HG03135 (cell line): ENCODE data around the gene RASA3.
"Not testable (repeated sequence)": the region's sequence is repeated elsewhere in the genome, so short reads cannot be mapped to it uniquely, and the experiment has no call there.

Source experiments
- ATAC-seq: cut with Tn5 transposase; IDR thresholded peaks from one replicate; pipeline ENCODE4 v1.9.1; 2021; ENCODE audit warnings: mild to moderate bottlenecking, moderate library complexity; ENCODE audit not compliant: unreplicated experiment

The RASA3 gene

DNA sequence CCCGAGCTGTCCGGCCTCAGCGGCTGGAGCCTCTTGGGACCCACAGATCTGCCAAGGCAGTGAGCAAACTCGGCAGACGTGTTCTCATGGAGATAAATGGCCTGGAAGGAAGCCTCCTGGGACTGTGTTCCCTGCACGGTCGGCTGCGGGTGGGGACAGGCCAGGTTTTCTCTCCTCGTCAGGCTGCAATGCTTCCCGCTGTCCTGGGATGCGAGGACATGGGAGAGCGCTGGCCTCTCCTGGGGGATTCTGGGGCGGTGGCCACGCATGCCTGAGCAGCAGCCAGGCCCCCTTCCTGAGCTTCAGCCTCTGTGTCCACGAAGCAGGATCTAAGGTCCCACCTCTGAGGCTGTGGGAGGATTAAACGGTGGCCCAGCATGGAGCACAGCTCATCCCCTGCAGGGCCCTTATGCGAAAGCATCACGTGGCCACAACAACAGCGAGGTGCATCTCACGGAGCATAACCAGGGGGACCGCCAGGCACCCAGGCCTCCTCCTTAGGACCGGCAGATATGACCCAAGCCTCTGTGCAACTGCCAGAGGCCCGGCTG lies 137.3 kb downstream of the RASA3 start:
- no peak for ATAC-seq

DNA sequence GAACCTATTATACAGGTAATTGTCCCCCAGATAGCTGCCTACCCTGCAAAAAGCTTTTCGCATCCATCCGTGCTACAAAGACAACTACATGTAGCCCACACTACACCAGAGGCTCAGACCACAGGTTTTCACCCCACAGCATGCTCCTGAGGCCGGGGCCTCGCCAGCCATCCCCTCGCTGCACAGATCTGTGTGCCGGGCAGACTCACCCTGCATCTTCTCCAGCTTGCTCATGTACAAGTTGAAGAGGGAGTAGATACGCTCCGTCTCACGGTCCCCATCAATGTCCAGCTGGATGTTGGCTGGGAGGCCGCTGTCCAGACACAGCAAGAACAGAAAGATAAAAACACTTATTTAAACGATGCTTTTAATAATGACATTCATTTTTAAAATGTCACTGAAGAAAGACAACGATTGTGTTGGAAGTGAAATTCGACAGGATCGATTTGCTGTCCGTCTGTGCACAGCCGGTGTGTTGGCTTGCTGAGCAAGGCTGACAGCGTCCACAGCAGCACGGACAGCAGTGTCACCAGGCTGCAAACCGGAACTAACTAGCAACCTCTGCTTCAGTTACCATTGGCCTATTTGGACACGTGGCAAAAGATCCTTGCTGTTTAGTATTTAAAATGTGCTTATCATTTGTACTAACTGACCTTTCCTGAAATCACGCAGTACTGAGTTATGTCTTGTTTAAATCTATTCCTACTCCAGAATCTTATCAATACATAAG lies 140.0 kb downstream of the RASA3 start:
- no peak for ATAC-seq

DNA sequence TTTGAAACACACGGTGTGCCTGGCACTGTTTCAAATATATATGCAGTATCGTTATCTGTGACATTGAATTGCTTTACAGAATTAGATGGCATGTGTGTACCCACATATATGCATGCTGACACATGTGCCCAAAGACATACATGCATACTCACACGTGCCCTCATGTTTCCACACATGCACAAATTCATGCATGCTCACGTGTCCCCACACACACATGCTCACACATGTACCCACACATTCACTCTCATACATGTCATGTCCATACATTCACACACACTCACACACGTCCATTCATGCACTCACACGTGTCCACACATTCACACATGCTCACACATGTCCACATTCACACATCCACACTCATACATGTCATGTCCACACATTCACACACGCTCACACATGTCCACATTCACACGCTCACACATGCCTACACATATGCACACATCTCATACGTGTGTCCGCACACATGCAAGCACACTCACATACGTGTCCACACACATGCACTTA lies 140.7 kb downstream of the RASA3 start:
- no peak for ATAC-seq

DNA sequence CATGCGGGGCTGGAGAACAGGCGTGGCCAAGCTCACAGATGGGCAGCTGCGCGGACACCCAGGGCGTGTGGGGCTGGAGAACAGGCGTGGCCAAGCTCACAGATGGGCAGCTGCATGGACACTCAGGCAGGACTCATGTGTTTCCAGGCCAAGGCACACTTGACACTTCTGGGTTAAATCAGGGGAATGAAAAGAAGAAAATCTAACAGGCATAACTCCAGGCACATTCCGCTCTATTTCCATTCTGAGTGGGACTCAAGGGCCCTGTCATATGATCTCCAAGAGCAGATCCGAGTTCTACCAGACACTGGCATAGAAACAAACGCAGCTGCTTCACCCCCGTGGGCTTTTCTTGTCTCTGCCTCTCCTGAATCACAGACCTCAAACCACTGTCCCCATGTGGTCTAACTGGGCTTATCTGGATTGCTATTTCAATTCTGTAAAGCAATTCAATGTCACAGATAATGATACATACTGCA lies 141.2 kb downstream of the RASA3 start:
- no peak for ATAC-seq

DNA sequence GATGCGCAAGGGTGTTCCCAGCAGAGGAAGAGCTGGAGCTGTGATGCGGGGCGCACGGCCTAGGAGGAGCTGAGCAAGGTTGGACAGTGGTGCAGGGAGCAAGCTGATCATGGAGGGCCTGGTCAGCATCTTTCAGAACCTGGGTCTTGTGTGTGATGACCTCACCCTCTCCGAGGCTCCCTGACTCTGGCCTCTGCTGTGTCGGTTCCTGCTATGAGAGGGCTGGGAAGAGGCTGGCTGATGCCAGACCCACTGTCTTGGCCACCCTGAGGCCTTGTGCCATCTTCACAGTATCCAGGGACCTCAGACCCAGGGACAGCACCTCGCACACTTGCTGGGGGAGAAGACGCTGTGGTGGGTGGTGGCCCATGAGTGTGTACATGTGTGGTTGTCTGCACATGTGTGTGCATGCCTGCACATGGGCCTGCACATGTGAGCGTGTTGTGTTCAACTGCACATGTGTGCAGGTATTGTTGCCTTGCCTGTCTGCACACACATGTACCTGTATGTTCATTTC lies 142.0 kb downstream of the RASA3 start:
- no peak for ATAC-seq

DNA sequence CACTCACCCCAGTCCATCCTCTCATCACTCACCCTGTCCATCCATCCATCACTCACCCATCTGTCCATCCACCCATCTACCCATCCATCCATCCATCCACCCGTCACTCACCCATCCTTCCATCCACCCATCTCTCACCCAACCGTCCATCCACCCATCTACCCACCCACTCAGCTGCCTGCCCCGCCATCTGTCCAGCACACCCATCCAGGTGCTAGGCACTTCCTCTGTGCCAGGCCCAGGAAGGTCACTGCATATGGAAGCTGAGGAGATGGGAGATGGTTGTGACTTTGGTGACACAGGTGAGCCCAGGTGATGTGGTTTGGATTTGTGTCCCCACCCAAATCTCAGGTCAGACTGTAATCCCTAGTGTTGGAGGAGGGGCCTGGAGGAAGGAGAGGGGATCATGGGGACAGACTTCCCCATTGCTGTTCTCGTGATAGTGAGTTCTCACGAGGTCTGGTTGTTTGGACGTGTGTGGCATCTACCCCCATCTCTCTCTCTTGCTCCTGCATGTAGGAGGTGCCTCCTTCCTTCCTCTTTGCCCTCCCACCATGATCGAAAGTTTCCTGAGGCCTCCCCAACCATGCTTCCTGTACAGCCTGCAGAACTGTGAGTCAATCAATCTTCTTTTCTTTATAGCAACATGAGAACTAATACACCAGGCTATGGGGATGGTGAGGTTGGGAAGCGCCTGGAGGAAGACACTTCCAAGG lies 142.7 kb downstream of the RASA3 start:
- ATAC-seq = no peak

DNA sequence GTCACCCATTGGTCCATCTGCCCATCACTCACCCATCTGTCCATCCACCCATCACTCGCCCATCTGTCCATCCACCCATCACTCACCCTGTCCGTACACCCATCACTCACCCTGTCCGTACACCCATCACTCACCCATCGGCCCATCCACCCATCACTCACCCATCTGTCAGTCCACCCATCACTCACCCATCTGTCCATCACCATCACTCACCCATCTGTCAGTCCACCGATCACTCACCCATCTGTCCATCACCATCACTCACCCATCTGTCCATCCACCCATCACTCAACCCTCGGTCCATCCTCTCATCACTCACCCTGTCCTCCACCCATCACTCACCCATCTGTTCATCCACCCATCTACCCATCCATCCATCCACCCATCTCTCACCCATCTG lies 143.6 kb downstream of the RASA3 start:
- not testable (repeated sequence) for ATAC-seq

DNA sequence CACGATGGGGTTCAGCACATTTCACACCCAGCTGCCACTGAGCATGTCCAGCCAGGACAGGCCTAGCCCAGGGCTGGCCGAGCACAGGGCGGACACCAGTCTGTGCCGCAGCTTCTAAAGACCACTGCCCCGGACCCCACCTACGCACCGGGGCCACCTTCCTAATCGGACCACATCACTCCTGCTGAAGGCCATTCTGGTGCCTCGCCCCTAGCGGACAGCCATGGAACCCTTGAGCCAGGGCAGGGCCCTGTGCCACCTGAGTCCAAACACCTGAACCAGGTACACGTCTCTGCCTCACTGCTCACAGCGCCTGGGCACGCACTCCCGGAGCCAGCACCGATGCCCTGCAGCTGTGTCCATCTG lies 150.1 kb downstream of the RASA3 start:
- no peak for ATAC-seq

DNA sequence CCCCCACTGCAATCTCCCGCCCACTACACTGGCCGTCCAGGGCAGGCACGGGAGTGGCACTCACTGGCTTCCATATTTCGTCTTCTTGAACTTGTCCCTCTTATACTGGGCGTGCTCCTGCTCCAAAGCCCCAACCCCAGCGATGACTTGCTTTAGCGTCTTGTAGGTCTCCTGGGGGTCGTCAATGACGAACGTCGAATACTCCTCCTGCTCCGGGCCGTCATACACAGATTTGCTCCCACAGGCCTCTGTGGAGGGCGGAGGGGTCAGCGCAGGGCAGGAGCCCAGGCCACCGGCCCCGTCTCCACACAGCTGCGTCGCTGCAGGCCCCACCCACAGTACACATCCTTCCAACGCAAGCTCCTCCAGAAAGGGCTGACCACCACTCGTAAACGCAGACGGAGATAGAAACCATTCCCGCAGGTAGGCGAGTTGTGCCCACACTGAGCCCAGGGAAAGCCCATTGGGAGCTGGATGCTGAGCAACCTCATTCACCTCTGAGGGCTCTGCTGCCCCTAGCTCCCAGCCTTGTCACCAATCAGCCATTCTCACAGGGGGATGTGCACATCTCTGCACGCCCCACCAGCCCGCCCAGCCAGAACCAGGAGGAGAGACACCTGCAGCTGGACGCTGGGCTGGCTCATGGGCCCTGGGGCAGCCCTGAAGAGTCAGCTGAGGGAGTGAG lies 150.7 kb downstream of the RASA3 start:
- ATAC-seq = no peak

DNA sequence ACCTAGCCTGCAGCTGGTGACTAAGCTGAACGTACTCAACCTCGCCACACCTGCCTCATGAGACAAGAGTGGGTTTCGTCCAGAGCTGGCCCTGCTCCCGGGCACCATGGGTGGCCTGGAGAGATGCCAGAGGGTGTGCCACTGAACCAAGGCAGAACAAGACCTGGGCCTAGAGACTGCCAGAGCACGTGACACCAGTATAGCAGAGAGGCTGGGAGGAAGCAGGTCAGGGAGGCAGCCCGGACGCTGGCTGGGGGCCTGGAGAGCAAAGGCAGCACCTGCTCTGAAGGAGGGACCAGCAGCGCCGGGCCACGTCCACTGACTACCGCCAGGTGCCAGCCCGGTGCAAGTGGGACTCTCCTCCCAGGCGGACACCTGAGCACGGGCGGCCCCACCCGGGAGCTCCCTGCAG lies 151.2 kb downstream of the RASA3 start:
- no peak for ATAC-seq

DNA sequence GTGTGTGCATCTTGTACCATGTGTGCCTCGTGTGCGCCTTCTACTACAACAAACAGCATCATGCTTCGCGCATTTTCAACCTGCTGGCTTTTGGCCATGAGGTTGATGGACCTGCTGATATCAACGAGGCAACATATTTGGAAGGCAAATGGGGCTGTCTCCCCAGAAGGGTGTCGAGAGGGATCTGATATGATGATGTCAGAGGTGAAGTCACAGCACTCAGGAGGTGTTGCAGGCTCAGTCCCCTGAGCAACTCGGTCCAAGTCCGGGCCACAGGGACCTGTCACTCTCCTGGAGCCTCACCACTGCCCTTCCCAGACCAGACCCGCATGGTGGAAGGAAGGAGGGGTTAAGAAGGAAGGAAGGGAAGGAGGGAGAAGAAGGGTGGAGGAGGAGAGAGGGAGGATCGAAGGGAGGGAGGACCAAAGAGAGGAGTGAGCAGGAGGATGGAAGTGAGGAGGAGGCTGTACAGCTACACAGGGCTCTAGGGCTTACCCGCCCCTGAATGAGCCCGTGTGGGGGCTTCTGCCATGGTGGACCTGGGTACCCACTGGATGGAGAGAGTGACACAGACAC lies 151.8 kb downstream of the RASA3 start:
- no peak for ATAC-seq

DNA sequence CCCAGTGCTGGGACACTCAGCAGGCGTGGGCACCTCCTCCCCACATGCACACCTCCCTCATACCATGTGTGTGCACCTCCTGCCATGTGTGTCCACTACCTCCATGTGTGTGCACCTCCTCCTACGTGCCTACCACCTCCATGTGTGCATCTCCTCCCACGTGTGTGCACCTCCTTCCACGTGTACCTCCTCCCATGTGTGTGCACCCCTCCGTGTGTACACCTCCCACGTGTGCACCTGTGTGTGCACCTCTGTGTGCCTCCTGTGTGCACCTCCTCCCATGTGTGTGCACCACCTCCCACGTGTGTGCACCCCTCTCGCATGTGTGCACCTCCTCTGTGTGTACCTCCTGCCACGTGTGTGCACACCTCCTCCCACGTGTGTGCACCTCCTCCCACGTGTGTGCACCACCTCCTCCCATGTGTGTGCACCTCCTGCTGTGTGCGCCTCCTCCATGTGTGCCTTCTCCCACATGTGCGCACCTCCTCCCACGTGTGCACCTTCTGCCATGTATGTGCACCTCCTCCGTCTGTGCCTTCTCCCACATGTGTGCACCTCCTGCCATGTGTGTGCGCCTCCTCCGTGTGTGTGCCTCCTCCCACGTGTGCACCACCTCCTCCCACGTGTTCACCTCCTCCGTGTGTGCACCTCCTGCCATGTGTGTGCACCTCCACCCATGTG lies 152.5 kb downstream of the RASA3 start:
- ATAC-seq = no peak

DNA sequence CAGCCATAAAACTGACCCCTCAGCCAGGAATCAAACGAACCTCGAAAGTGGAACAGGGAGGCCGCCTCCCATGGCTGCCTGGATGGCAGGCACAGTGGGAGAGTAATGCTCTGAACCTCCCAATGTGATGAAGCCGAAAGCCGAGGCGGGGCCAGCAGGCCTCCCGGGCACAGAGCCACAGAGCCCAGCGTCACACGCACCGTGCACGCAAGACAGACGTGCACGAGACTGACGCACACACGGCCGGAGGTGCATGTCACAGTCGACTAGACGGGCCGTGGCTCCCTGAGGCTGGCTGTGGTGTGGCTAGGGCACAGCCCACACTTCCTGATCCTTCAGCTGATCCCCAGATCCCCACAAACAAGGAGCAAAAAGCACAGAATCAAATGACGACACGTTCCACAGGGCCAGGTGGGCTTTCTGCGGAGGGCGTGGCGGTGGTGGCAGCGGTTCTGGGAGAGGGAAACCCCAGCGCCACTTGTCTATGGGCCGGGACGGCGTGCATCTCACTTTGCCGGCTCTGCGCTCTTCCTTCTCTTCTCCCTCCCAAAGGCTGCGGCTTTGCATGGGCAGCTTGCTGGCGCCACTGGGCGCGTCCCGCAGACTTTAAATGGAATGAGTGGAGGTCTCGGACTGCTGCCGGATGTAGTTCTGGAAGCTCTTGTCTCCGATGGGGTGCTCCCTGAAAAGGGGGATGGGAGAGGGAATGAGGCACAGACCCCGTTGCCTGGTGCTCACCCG lies 153.5 kb downstream of the RASA3 start:
- no peak for ATAC-seq

DNA sequence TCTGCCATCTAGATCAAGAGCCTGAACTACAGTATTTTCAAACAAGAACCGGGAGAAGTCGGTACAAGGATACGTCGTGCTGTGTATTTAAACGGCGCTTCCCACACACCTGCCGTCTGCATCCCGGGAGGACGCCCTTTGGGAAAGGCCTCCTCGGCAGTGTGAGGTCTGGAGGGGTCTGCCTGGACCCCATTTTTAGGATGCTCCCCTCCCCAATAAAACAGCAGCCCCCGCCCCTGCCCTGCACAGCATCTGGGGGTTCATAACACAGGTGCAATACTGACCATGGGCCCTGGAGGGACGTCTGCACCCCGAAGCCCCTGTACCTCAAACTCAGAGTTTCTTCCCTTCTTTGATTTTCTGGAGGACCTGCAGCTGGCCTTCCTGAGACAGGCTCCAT lies 154.4 kb downstream of the RASA3 start:
- no peak for ATAC-seq

DNA sequence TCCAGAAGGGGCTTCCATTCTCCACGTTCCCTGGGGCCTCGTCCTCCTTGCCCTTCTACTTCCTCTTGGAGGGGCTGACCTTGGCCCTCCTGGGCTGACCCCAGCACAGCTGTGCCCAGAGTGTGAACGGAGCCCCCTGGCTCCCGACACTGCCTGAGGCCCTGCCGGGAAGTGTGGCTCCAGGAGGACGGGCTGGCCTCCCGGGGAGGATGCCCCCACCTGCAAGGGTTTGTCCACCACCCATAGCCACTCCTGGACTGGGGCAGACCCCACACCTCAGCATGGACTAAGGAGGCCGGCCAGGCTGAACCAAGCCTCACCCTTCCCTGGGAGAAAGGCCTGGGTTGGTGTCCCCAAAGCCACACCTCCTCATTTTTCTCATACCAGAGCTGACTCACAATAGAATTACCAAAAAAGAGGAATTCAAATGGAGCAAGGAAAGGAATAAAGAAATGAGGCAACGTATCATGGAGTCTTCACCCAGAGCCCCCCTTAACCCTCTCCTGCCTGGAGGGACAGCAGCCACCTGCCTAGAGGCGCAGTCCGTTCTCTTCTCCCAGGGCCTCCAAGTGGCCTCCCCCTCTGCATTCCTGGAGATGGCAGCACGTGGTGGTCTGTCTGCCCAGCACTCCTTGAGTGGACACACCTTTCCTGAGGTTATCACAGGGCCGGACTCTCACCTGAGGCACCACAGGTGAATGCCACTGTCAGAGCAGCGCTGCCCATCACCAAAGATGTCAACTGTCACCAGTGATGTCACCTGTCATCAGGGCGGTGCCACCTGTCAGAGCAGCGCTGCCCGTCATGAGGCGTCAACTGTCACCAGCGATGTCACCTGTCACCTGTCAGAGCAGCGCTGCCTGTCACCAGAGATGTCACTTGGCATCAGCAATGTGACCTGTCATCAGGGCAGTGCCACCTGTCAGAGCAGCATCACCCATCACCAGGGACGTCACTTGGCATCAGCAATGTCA lies 155.4 kb downstream of the RASA3 start:
- no peak for ATAC-seq

DNA sequence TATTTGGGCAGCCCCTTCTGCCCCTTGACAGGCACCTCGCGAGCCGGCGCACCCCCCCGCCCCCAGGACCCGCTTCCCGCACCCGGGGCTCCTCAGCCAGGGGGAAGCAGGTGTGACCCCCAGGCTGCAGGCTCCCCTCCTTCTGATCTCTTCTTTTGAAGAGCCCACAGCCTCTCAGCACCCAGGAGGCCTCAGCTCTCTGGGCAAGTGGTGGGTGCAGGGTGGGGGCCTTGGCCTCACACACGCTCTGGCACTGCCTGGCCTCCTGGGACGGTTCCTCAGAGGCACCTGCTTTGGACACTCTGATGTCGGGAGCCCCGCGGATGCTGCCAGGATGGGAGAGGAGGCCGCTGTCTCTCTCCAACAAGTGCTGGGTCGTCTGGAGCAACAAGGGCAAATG lies 157.0 kb downstream of the RASA3 start:
- no peak for ATAC-seq

DNA sequence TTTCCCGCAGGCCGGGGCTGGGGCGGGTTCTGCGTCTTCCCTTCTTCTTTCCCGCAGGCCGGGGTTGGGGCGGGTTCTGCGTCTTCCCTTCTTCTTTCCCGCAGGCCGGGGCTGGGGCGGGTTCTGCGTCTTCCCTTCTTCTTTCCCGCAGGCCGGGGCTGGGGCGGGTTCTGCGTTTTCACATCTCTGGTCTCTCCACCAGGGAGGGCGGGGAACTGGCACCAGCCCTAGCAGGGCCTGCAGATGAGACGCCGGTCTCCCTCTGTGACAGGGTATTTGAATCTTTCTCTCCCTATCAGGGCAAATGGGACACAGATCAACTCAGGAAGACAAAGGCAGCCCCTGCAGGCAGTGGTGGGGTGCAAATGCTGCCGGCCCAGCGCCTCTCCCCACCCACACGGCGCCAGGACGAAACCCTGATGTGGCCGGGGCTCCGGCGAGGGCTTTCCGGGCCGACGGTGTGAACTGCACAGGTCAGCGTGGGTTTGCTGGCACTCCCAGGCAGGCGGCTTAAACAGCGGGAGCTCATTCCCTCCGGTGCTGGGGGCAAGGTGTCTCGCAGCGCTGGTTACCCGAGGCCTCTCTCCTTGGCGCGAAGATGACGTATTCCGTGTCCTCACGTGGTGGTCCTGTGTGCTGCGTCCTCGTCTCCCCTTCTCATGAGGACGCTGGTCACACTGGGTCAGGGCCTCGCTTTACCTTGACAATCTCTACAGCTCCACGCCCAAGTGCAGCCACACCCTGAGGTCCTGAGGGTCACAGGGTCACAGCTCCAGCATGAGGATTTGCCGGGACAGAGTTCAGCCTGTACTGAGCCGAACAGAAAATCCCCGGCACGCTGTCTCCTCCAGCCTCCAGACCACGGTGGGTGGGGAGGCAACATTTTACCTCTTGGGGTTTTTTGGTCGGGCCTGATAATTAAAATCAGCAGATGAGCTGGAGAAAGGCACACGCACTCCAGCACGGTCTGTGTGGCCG lies 157.8 kb downstream of the RASA3 start:
- no peak for ATAC-seq
